IPS-15b (cell line): ENCODE results near the gene DMD.

ENCODE experiments used
- H3K27me3 ChIP-seq: one replicate; pipeline ENCODE4 v1.6.1; 2013; ENCODE audit warnings: low read length; ENCODE audit not compliant: control insufficient read depth, insufficient read depth
- H3K36me3 ChIP-seq: one replicate; pipeline ENCODE4 v1.6.1; 2013; ENCODE audit warnings: low read length; ENCODE audit not compliant: control insufficient read depth, insufficient read depth
- H3K4me1 ChIP-seq: one replicate; pipeline ENCODE4 v1.6.1; 2013; ENCODE audit warnings: mild to moderate bottlenecking, low read length; ENCODE audit not compliant: control insufficient read depth, insufficient read depth
- H3K4me3 ChIP-seq: one replicate; pipeline ENCODE4 v1.5.1; 2013; ENCODE audit warnings: low read depth, low read length
- H3K9ac ChIP-seq: one replicate; pipeline ENCODE4 v1.6.1; 2013; ENCODE audit warnings: low read depth, mild to moderate bottlenecking, low read length
- H3K9me3 ChIP-seq: one replicate; pipeline ENCODE4 v1.6.1; 2013; ENCODE audit warnings: mild to moderate bottlenecking, low read length; ENCODE audit not compliant: control insufficient read depth, insufficient read depth

The DMD gene

GRCh38 chrX:31445542-31445941 lies 1765.8 kb downstream of the DMD start:
- no peaks in the 10 kb centered on the region for H3K9me3 ChIP-seq
- no peak overlapping the region for H3K4me3 ChIP-seq
- H3K36me3 ChIP-seq, result no peaks in the 10 kb centered on the region
- H3K9ac ChIP-seq, result no peak overlapping the region
- H3K4me1 ChIP-seq, result no peaks in the 10 kb centered on the region
- H3K27me3 ChIP-seq, result no peaks in the 10 kb centered on the region

DNA sequence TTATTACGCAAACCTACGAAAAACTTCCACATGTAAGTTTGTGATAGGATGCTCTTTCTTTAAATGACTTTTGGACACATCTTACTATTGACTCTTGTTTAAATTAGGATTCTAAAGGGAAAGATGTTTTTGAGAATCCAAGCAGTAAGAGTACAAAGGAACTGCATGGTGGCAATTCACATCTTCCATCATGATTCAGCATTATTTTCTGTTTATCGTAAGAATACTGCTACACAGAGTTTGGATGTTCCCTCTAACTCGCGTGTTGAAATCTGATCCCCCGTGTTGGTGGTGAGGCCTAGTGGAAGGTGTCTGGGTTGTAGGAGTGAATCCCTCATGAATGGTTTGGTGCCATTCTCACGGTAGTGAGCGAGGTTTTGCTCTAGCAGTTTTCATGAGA lies 1767.7 kb downstream of the DMD start:
- no peaks in the 10 kb centered on the region for H3K9me3 ChIP-seq
- H3K36me3 ChIP-seq, result no peaks in the 10 kb centered on the region
- no peak overlapping the region for H3K9ac ChIP-seq
- no peaks in the 10 kb centered on the region for H3K27me3 ChIP-seq
- no peak overlapping the region for H3K4me3 ChIP-seq
- H3K4me1 ChIP-seq, result no peaks in the 10 kb centered on the region

GRCh38 chrX:31440546-31440945 lies 1770.8 kb downstream of the DMD start:
- H3K9ac ChIP-seq, result no peak overlapping the region
- no peak overlapping the region for H3K4me3 ChIP-seq
- H3K36me3 ChIP-seq, result no peaks in the 10 kb centered on the region
- H3K9me3 ChIP-seq, result no peaks in the 10 kb centered on the region
- H3K4me1 ChIP-seq, result peaks cover 9% of the 10 kb centered on the region
- no peaks in the 10 kb centered on the region for H3K27me3 ChIP-seq

DNA sequence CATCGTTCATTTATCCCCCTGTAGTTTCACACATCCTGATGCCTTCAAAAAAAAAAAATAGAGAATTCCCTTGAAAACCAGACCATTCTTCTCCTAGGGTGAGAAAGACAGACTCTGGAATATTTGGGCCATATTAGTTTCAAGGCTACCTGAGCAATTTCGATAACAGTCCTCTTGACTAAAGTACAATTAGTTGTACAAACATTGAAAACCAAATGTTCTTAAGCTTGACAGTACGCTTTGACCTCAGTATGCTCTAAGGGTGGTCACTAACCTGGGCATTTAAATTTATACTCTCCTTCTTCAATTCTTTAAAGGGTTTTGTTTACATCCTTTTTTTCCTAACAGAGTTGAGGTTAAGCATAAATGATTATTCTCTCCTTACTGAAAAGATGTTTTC lies 1774.9 kb downstream of the DMD start:
- Histone ChIP-seq H3K4me1 (peaks cover 16% of the 10 kb centered on the region), H3K4me3 (no peak overlapping the region), H3K27me3 (no peaks in the 10 kb centered on the region), H3K9ac (no peak overlapping the region), H3K9me3 (no peaks in the 10 kb centered on the region), H3K36me3 (no peaks in the 10 kb centered on the region)

DNA sequence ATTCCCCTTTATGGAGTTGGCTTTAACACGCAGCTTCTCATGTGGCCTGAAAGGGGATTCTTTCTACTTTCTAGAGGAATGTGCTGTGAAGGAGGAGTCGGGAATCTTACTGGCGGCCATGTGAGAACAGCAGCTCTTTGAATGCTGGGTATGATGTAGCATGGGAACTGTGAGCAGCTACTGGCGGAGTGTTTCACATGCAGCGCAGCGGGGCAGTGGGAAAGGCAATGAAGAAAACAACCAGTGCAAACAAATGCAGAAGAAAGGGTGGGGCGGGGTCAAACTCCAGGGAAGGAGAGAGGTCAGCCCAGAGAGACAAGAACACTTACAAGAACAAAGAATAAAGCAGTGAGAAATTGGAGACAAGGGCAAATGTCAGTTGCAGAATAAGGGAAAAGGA lies 1775.8 kb downstream of the DMD start:
- Histone ChIP-seq H3K36me3 (no peaks in the 10 kb centered on the region), H3K27me3 (no peaks in the 10 kb centered on the region), H3K4me1 (peaks cover 16% of the 10 kb centered on the region), H3K9ac (no peak overlapping the region), H3K4me3 (no peak overlapping the region), H3K9me3 (no peaks in the 10 kb centered on the region)

- Histone ChIP-seq H3K4me1 (peaks cover 16% of the 10 kb centered on the region), H3K36me3 (no peaks in the 10 kb centered on the region), H3K9me3 (no peaks in the 10 kb centered on the region), H3K4me3 (no peak overlapping the region), H3K27me3 (no peaks in the 10 kb centered on the region), H3K9ac (no peak overlapping the region)
These were observed 1777.5 kb downstream of the DMD start for GRCh38 chrX:31433856-31434255.

DNA sequence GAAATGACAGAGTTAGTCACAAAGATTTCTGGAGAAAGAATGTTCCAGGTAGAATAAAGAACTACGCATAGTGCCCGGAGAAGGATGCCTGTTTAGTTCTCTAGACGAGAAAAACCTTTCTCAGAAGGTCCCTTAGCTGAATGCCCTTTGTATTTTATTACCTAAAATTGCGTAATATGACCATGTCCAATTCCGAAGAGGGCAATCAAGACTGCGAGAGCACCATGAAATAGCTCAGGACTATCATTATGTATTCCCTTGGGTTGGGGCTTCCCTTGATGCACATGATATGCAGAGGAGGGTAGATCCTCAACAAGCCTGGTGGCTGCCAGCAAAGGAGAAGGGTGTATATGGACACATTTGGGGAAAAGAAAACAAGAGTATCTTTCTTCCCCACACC lies 1781.4 kb downstream of the DMD start:
- H3K4me3 ChIP-seq, result no peak overlapping the region
- H3K9me3 ChIP-seq, result no peaks in the 10 kb centered on the region

DNA sequence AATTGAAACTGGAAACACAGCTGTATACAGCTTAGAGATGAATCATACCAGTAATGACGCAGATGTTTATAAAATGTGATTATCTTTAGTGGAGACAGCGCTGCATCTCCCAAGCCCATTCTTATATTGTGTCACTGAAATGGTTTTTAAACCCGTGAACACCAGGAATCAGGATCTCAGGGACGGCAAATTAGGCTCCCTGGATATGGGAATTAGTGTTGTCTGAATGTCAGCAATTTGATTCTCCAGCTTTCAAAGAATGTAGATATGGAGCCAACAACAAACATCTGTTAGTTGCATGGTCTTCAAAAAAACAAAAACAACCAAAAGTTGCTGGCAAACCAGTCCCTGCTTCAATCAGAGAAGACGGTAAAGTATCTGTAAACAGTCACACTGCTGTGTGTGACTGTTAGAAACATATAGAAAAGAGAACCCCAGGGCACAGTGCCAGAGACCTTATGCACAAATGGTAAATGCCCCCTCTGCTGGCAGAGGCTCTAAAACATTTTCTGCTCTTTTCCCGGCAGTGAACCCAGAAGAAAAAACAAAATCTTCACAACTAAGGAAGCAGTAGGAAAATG lies 1787.7 kb downstream of the DMD start:
- no peak overlapping the region for H3K4me3 ChIP-seq
- H3K36me3 ChIP-seq, result no peaks in the 10 kb centered on the region
- H3K4me1 ChIP-seq, result no peaks in the 10 kb centered on the region
- H3K9me3 ChIP-seq, result no peaks in the 10 kb centered on the region
- no peak overlapping the region for H3K9ac ChIP-seq
- no peaks in the 10 kb centered on the region for H3K27me3 ChIP-seq

More for the DNA sequence above, 1781.4 kb downstream of the DMD start:
- Histone ChIP-seq H3K4me1 (peaks cover 2% of the 10 kb centered on the region), H3K9ac (no peak overlapping the region), H3K27me3 (no peaks in the 10 kb centered on the region), H3K36me3 (no peaks in the 10 kb centered on the region)

GRCh38 chrX:31421441-31421840 lies 1789.9 kb downstream of the DMD start:
- Histone ChIP-seq H3K4me1 (no peaks in the 10 kb centered on the region), H3K9ac (no peak overlapping the region), H3K36me3 (no peaks in the 10 kb centered on the region), H3K9me3 (no peaks in the 10 kb centered on the region), H3K4me3 (no peak overlapping the region), H3K27me3 (no peaks in the 10 kb centered on the region)

GRCh38 chrX:31420711-31421151 lies 1790.6 kb downstream of the DMD start:
- Histone ChIP-seq H3K4me1 (no peaks in the 10 kb centered on the region), H3K27me3 (no peaks in the 10 kb centered on the region), H3K36me3 (no peaks in the 10 kb centered on the region), H3K9ac (no peak overlapping the region), H3K4me3 (no peak overlapping the region), H3K9me3 (no peaks in the 10 kb centered on the region)

- H3K27me3 ChIP-seq, result no peaks in the 10 kb centered on the region
- no peaks in the 10 kb centered on the region for H3K9me3 ChIP-seq
- no peaks in the 10 kb centered on the region for H3K36me3 ChIP-seq
- no peak overlapping the region for H3K4me3 ChIP-seq
- no peak overlapping the region for H3K9ac ChIP-seq
- H3K4me1 ChIP-seq, result no peaks in the 10 kb centered on the region
These were observed 1791.0 kb downstream of the DMD start for GRCh38 chrX:31420302-31420701.

- Histone ChIP-seq H3K4me1 (no peaks in the 10 kb centered on the region), H3K27me3 (no peaks in the 10 kb centered on the region), H3K36me3 (no peaks in the 10 kb centered on the region), H3K9ac (no peak overlapping the region), H3K4me3 (no peak overlapping the region), H3K9me3 (no peaks in the 10 kb centered on the region)
These were observed 1814.2 kb downstream of the DMD start for GRCh38 chrX:31397119-31397518.
